ENCODE measurements around the gene CDC5L. TPM values are rescaled to one million over a fixed set of nuclear protein-coding genes. Genes with fewer than 3 reads are reported as not detected.

CDC5L gene
- polyA plus RNA-seq, 3 donors, result 4.9 to 10.2 (median 7.4) TPM

GRCh38 chr6:44407951-44408670 lies 20.6 kb downstream of the CDC5L start:
- Mint-ChIP-seq H3K9me3 (peaks cover 0 to 2% (median 0%) of the 10 kb centered on the region in 7 donors), H3K4me1 (peaks cover 2% of the 10 kb centered on the region), H3K4me3 (no peak overlapping the region), H3K36me3 (peaks cover 77 to 94% of the 10 kb centered on the region in 2 donors), H3K27me3 (ENCODE audit: low read depth in 3 of 3) (no peaks in the 10 kb centered on the region), H3K27ac (peak overlapping the region in 1 of 7 donors; percentile 10)
- H2AFZ ChIP-seq (ENCODE audit: insufficient read depth, low read depth, low read length, poor library complexity, severe bottlenecking), result no peak overlapping the region
- no peak for TF ChIP-seq CTCF (IDR thresholded peaks at IDR 0.05)
- no peaks in the 10 kb centered on the region for H3K27me3 ChIP-seq (ENCODE audit: control insufficient read depth in 2 of 2, insufficient read depth in 2 of 2, low read length in 2 of 2)
- peaks cover 87% of the 10 kb centered on the region for H4K20me1 ChIP-seq (ENCODE audit: insufficient read depth, low read length)
- no peaks in the 10 kb centered on the region for H3K4me1 ChIP-seq (ENCODE audit: control insufficient read depth in 1 of 2, insufficient read depth in 2 of 2, low read length in 2 of 2)
- H3K79me2 ChIP-seq (ENCODE audit: insufficient read depth, low read length), result peaks cover 52% of the 10 kb centered on the region
- intact Hi-C loops (cut with micrococcal nuclease), result no loop called here
- H3K36me3 ChIP-seq (replicated peaks in 1 of 2; ENCODE audit: control insufficient read depth in 1 of 2, insufficient read depth in 2 of 2, low read length in 2 of 2), result peaks cover 88 to 100% of the 10 kb centered on the region in 2 donors
- H3K27ac ChIP-seq (ENCODE audit: low read depth in 1 of 2, low read length in 2 of 2), result no peak overlapping the region
- 93% methylated on average over 3 of the region's 11 CpGs for WGBS (ENCODE audit: insufficient coverage)
- H3K4me3 ChIP-seq (replicated peaks in 1 of 3; ENCODE audit: low read depth in 2 of 3, low read length in 3 of 3), result no peak overlapping the region
- H3K4me2 ChIP-seq (replicated peaks; ENCODE audit: extremely low read depth, low read length, poor library complexity, severe bottlenecking), result no peak overlapping the region
- H3K9ac ChIP-seq (ENCODE audit: insufficient read depth, low read length, poor library complexity, severe bottlenecking), result no peak overlapping the region
- no peak for DNase-seq
- H3K9me3 ChIP-seq (replicated peaks in 1 of 2; ENCODE audit: control insufficient read depth in 1 of 2, insufficient read depth in 1 of 2, low read length in 2 of 2), result no peaks in the 10 kb centered on the region

GRCh38 chr6:44409207-44409794 lies 21.8 kb downstream of the CDC5L start:
- Histone ChIP-seq H3K9me3 (replicated peaks in 1 of 2; ENCODE audit: control insufficient read depth in 1 of 2, insufficient read depth in 1 of 2, low read length in 2 of 2) (no peaks in the 10 kb centered on the region), H3K27ac (ENCODE audit: low read depth in 1 of 2, low read length in 2 of 2) (no peak overlapping the region), H3K36me3 (replicated peaks in 1 of 2; ENCODE audit: control insufficient read depth in 1 of 2, insufficient read depth in 2 of 2, low read length in 2 of 2) (peaks cover 89 to 99% of the 10 kb centered on the region in 2 donors), H3K27me3 (ENCODE audit: control insufficient read depth in 2 of 2, insufficient read depth in 2 of 2, low read length in 2 of 2) (no peaks in the 10 kb centered on the region), H3K4me3 (replicated peaks in 1 of 3; ENCODE audit: low read depth in 2 of 3, low read length in 3 of 3) (no peak overlapping the region), H3K4me1 (ENCODE audit: control insufficient read depth in 1 of 2, insufficient read depth in 2 of 2, low read length in 2 of 2) (no peaks in the 10 kb centered on the region), H3K9ac (ENCODE audit: insufficient read depth, low read length, poor library complexity, severe bottlenecking) (no peak overlapping the region), H4K20me1 (ENCODE audit: insufficient read depth, low read length) (peaks cover 88% of the 10 kb centered on the region), H3K79me2 (ENCODE audit: insufficient read depth, low read length) (peaks cover 63% of the 10 kb centered on the region), H2AFZ (ENCODE audit: insufficient read depth, low read depth, low read length, poor library complexity, severe bottlenecking) (no peak overlapping the region), H3K4me2 (replicated peaks; ENCODE audit: extremely low read depth, low read length, poor library complexity, severe bottlenecking) (no peak overlapping the region)
- no peak for TF ChIP-seq CTCF (IDR thresholded peaks at IDR 0.05)
- Mint-ChIP-seq H3K4me3 (no peak overlapping the region), H3K27ac (no peak overlapping the region), H3K36me3 (peaks cover 77 to 96% of the 10 kb centered on the region in 2 donors), H3K27me3 (ENCODE audit: low read depth in 3 of 3) (no peaks in the 10 kb centered on the region), H3K9me3 (peaks cover 0 to 2% (median 0%) of the 10 kb centered on the region in 7 donors), H3K4me1 (peaks cover 2% of the 10 kb centered on the region)
- intact Hi-C loops (cut with micrococcal nuclease), result no loop called here
- no peak for DNase-seq
- WGBS (ENCODE audit: insufficient coverage), result 100% methylated on average over 2 of the region's 7 CpGs
